Liver (tissue), 9 donors: ENCODE measurements around the gene NOC4L. TPM values are rescaled to one million over a fixed set of nuclear protein-coding genes. Genes with fewer than 3 reads are reported as not detected.

Source experiments
- DNase-seq: peaks from one replicate; pipeline ENCODE4 v3.0.0-alpha.2; 2017; ENCODE audit warnings: low spot score
- H3K27ac ChIP-seq, 2 donors: one replicate each; pipeline ENCODE4 v1.7.0; 2013; ENCODE audit warnings: inconsistent platforms in 2 of 2, low read length in 2 of 2, control low read depth in 1 of 2, low read depth in 1 of 2, mild to moderate bottlenecking in 1 of 2
- H3K27me3 ChIP-seq, 4 donors: one replicate each; pipeline versions ENCODE4 v1.6.1 to v1.7.0; 2013; ENCODE audit warnings: low read length in 3 of 4, inconsistent platforms in 1 of 4, mild to moderate bottlenecking in 1 of 4, moderate library complexity in 1 of 4; ENCODE audit not compliant: control insufficient read depth in 4 of 4, insufficient read depth in 4 of 4
- H3K36me3 ChIP-seq, 4 donors: one replicate each; pipeline versions ENCODE4 v1.6.1 to v1.7.0; 2013; ENCODE audit warnings: low read length in 3 of 4, mild to moderate bottlenecking in 3 of 4, low read depth in 1 of 4, moderate library complexity in 1 of 4; ENCODE audit not compliant: control insufficient read depth in 4 of 4, insufficient read depth in 3 of 4
- H3K4me1 ChIP-seq, 4 donors: one replicate each; pipeline versions ENCODE4 v1.6.1 to v1.7.0; 2013; ENCODE audit warnings: low read length in 3 of 4, mild to moderate bottlenecking in 3 of 4, moderate library complexity in 1 of 4; ENCODE audit not compliant: control insufficient read depth in 4 of 4, insufficient read depth in 4 of 4
- H3K4me3 ChIP-seq, 3 donors: one replicate each; pipeline versions ENCODE4 v1.6.1 to v1.7.0; 2013; ENCODE audit warnings: low read length in 3 of 3, control low read depth in 1 of 3, low read depth in 1 of 3, mild to moderate bottlenecking in 1 of 3
- H3K9ac ChIP-seq, 2 donors: one replicate each; pipeline ENCODE4 v1.7.0; 2013; ENCODE audit warnings: low read length in 2 of 2, mild to moderate bottlenecking in 2 of 2, moderate library complexity in 2 of 2, control low read depth in 1 of 2, low read depth in 1 of 2
- H3K9me3 ChIP-seq, 4 donors: one replicate each; pipeline versions ENCODE4 v1.6.1 to v1.7.0; 2013; ENCODE audit warnings: low read length in 3 of 4; ENCODE audit not compliant: control insufficient read depth in 4 of 4
- EGR1 ChIP-seq, 2 donors: IDR thresholded peaks; 2 replicates each; pipeline ENCODE4 v1.6.1; 2016 to 2018; ENCODE audit warnings: antibody characterized with exemption in 2 of 2, low read depth in 2 of 2
- FOXA1 ChIP-seq: IDR thresholded peaks from 2 replicates; pipeline ENCODE4 v1.6.1; 2016; ENCODE audit warnings: antibody characterized with exemption
- FOXA2 ChIP-seq: IDR thresholded peaks from 2 replicates; pipeline ENCODE4 v1.6.1; 2016; ENCODE audit warnings: antibody characterized with exemption
- GABPA ChIP-seq, 2 donors: IDR thresholded peaks in 1 of 2; conservative IDR thresholded peaks in 1 of 2; 2 replicates each; pipeline ENCODE4 v1.6.1; 2016; ENCODE audit warnings: antibody characterized with exemption in 2 of 2, mild to moderate bottlenecking in 1 of 2, moderate library complexity in 1 of 2
- HNF4A ChIP-seq, 2 donors: conservative IDR thresholded peaks; 2 replicates each; pipeline ENCODE4 v1.6.1; 2016; ENCODE audit warnings: antibody characterized with exemption in 2 of 2, mild to moderate bottlenecking in 2 of 2
- HNF4G ChIP-seq: IDR thresholded peaks from 2 replicates; pipeline ENCODE4 v1.6.1; 2016; ENCODE audit warnings: antibody characterized with exemption
- JUND ChIP-seq, 2 donors: IDR thresholded peaks; 2 replicates each; pipeline ENCODE4 v1.6.1; 2016; ENCODE audit warnings: antibody characterized with exemption in 2 of 2
- RAD21 ChIP-seq, 2 donors: IDR thresholded peaks; 2 replicates each; pipeline ENCODE4 v1.6.1; 2016; ENCODE audit warnings: antibody characterized with exemption in 2 of 2, mild to moderate bottlenecking in 2 of 2
- RXRA ChIP-seq, 2 donors: IDR thresholded peaks; 2 replicates each; pipeline ENCODE4 v1.6.1; 2017 to 2018; ENCODE audit warnings: antibody characterized with exemption in 2 of 2, mild to moderate bottlenecking in 1 of 2
- SP1 ChIP-seq: IDR thresholded peaks from 2 replicates; pipeline ENCODE4 v1.6.1; 2018; ENCODE audit warnings: antibody characterized with exemption, mild to moderate bottlenecking
- TAF1 ChIP-seq: conservative IDR thresholded peaks from 2 replicates; pipeline ENCODE4 v1.6.1; 2016; ENCODE audit warnings: antibody characterized with exemption, mild to moderate bottlenecking
- YY1 ChIP-seq: IDR thresholded peaks from 2 replicates; pipeline ENCODE4 v1.6.1; 2016; ENCODE audit warnings: antibody characterized with exemption, mild to moderate bottlenecking
- WGBS: extraction: QIAGEN DNeasy Blood & Tissue Kit; methylation state at CpG from one replicate; pipeline ENCODE4 v1.1.7; 2013; 5-methylcytosine and 5-hydroxymethylcytosine counted together
- polyA plus RNA-seq, 2 donors: library from polyadenylated mRNA; stranded (reverse) in 1 of 2; unstranded in 1 of 2; fragments of 200-250 nt in 1 of 2; fragments of >200 nt in 1 of 2; fragmentation: Nextera tagmentation in 1 of 2; extraction: Ambion mirVana in 1 of 2; gene quantifications; one replicate each; pipeline versions ENCODE4 v1.2.1 to v1.2.3, GENCODE V29; 2013 to 2015
- total RNA-seq, 2 donors: library from RNA; depleted of rRNA; stranded (reverse); fragments of >200 nt; gene quantifications; one replicate each; pipeline ENCODE4 v1.2.3, GENCODE V29; 2014
- TF ChIP-seq, protein P1 (sequence below): IDR thresholded peaks from 2 replicates; pipeline ENCODE4 v1.6.1; 2016; ENCODE audit warnings: antibody characterized with exemption
- TF ChIP-seq, protein P2 (sequence below): fragments of 150-350 bp; IDR thresholded peaks from 2 replicates; pipeline ENCODE4 v1.5.1; 2017; ENCODE audit warnings: improper control_type of control experiment, low read depth, low read length; ENCODE audit not compliant: missing input control
- TF ChIP-seq, protein P3 (sequence below): IDR thresholded peaks from 2 replicates; pipeline ENCODE4 v1.6.1; 2016; ENCODE audit warnings: antibody characterized with exemption
- TF ChIP-seq, protein P4 (sequence below): IDR thresholded peaks from 2 replicates; pipeline ENCODE4 v1.6.1; 2016; ENCODE audit warnings: antibody characterized with exemption
- TF ChIP-seq, protein P5 (sequence below): IDR thresholded peaks from 2 replicates; pipeline ENCODE4 v1.6.1; 2016; ENCODE audit warnings: antibody characterized with exemption, mild to moderate bottlenecking
- donor health status: healthy.
- donor health status: healthy.
- donor health status: healthy.
- donor health status: healthy.
- donor health status: healthy.

NOC4L gene
- total and polyA plus RNA-seq, 4 donors: 6.4 to 11.6 (median 8.4) TPM

DNA sequence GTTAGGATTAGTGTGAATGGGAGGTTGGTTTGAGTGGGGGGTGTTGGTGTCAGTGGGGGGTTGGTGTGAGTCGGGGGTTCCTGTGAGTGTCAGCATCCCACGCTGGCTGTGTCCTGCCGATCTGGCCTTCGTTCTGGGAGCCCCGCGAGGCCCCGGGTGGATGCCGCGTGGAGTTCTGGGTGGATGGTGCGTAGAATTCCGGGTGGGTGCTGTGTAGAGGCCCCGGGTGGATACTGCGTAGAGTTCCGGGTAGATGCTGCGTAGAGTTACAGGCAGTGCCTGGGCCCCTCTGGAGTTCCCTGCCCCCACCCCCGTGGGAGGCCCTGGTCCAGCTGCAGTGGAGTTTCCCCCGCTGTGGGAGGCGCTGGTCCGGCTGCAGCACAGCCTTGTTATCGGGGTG lies 8.7 kb downstream of the NOC4L start:
- Histone ChIP-seq H3K27ac (no peak overlapping the region), H3K36me3 (peaks cover 0 to 10% (median 4%) of the 10 kb centered on the region in 4 donors), H3K4me3 (no peak overlapping the region), H3K27me3 (no peaks in the 10 kb centered on the region), H3K9ac (no peak overlapping the region), H3K4me1 (peaks cover 0 to 7% (median 2%) of the 10 kb centered on the region in 4 donors), H3K9me3 (no peaks in the 10 kb centered on the region)
- WGBS: 94% methylated on average over 20 of the region's 20 CpGs
- DNase-seq: no peak
- TF ChIP-seq FOXA2 (no peak), YY1 (no peak), EGR1 (IDR thresholded peaks at IDR 0.05; ENCODE audit: low read depth in 2 of 2) (no peak), TAF1 (no peak)
- TF ChIP-seq, protein P1, sequence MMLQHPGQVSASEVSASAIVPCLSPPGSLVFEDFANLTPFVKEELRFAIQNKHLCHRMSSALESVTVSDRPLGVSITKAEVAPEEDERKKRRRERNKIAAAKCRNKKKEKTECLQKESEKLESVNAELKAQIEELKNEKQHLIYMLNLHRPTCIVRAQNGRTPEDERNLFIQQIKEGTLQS: no peak

DNA sequence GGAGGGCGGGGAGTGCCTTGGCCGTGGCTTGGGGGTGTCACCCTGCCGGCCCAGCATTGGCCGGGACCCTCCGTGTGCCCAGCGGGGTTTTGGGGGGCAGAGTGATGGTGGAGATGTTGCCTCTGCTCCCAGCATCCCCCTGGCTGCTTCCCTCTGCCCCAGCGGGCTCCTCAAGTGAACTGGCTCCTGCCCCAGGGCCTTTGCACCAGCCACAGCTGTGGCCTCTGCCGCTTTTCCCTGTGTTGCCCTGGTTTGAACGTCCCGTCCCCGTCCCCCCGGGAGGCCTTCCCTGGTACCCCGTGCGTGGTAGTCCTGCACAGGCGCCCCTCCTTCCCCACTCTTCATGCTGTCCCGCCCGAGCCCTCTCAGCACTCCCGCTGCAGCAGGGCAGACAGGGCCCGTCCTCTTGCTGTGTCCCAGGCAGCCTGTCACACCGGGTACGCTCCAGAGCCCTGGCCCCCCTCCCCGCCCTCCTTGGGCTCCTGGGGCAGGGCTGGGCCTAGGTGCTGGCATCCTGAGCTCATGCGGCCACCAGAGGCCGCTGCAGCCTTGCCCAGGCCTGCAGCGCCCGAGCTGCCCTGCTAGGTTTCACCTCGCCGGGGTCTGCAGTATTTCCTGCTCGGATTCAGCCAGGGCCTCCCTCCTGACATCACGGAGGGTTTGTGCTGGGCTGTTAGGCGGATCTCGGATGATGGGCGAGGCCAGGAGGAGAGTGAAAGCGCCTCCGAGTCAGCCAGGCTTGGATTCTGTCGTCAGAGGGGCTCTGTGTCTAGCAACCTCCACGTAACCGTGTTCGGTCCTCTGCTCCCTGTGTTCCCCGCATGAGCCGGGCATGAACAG lies 9.5 kb downstream of the NOC4L start:
- WGBS: 45% methylated on average over 41 of the region's 41 CpGs
- peaks cover 0 to 7% (median 2%) of the 10 kb centered on the region in 4 donors for H3K4me1 ChIP-seq
- H3K4me3 ChIP-seq: no peak overlapping the region
- TF ChIP-seq FOXA2 (no peak), RAD21 (IDR thresholded peaks at IDR 0.05) (peak in 1 of 2 donors; percentile 94)
- TF ChIP-seq, protein P2, sequence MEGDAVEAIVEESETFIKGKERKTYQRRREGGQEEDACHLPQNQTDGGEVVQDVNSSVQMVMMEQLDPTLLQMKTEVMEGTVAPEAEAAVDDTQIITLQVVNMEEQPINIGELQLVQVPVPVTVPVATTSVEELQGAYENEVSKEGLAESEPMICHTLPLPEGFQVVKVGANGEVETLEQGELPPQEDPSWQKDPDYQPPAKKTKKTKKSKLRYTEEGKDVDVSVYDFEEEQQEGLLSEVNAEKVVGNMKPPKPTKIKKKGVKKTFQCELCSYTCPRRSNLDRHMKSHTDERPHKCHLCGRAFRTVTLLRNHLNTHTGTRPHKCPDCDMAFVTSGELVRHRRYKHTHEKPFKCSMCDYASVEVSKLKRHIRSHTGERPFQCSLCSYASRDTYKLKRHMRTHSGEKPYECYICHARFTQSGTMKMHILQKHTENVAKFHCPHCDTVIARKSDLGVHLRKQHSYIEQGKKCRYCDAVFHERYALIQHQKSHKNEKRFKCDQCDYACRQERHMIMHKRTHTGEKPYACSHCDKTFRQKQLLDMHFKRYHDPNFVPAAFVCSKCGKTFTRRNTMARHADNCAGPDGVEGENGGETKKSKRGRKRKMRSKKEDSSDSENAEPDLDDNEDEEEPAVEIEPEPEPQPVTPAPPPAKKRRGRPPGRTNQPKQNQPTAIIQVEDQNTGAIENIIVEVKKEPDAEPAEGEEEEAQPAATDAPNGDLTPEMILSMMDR: peak; percentile 81
- H3K27me3 ChIP-seq: no peaks in the 10 kb centered on the region
- peak; percentile 56 for DNase-seq
- H3K36me3 ChIP-seq: peaks cover 0 to 10% (median 4%) of the 10 kb centered on the region in 4 donors
- no peak overlapping the region for H3K9ac ChIP-seq
- no peak overlapping the region for H3K27ac ChIP-seq
- no peaks in the 10 kb centered on the region for H3K9me3 ChIP-seq

DNA sequence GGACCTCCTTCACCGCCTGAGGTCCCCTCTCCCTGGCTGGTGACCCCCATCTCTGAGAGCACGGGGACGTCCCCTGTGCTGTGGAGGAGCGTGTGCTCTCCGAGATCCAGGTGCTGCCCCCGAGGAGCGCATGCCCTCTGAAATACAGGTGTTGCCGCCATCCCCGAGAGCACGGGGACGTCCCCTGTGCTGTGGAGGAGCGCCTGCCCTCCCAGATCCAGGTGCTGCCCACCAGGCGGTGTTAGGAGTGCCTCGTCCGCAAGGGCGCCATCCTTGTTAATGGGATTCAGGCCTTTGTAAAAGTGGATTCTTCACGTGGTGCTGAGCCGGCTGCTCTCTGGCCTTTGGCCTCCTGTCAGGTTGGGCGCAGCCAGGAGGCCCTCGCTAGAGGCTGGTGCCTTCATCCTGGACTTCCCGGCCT lies 10.1 kb downstream of the NOC4L start:
- peaks cover 0 to 10% (median 4%) of the 10 kb centered on the region in 4 donors for H3K36me3 ChIP-seq
- no peaks in the 10 kb centered on the region for H3K27me3 ChIP-seq
- peaks cover 0 to 7% (median 2%) of the 10 kb centered on the region in 4 donors for H3K4me1 ChIP-seq
- WGBS: 70% methylated on average over 21 of the region's 21 CpGs
- no peak overlapping the region for H3K27ac ChIP-seq
- H3K9ac ChIP-seq: no peak overlapping the region
- H3K9me3 ChIP-seq: no peaks in the 10 kb centered on the region
- no peak overlapping the region for H3K4me3 ChIP-seq
- DNase-seq: no peak
- TF ChIP-seq, protein P1: no peak
- TF ChIP-seq SP1 (no peak), HNF4G (no peak), RXRA (IDR thresholded peaks at IDR 0.05) (no peak), FOXA1 (no peak), HNF4A (conservative IDR thresholded peaks at IDR 0.05) (no peak), TAF1 (no peak), RAD21 (IDR thresholded peaks at IDR 0.05) (no peak), YY1 (no peak), EGR1 (IDR thresholded peaks at IDR 0.05; ENCODE audit: low read depth in 2 of 2) (no peak), GABPA (IDR thresholded peaks at IDR 0.05 in 1 of 2, conservative IDR thresholded peaks at IDR 0.05 in 1 of 2) (no peak), JUND (IDR thresholded peaks at IDR 0.05) (no peak)
- TF ChIP-seq, protein P3, sequence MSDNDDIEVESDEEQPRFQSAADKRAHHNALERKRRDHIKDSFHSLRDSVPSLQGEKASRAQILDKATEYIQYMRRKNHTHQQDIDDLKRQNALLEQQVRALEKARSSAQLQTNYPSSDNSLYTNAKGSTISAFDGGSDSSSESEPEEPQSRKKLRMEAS: no peak
- TF ChIP-seq, protein P4, sequence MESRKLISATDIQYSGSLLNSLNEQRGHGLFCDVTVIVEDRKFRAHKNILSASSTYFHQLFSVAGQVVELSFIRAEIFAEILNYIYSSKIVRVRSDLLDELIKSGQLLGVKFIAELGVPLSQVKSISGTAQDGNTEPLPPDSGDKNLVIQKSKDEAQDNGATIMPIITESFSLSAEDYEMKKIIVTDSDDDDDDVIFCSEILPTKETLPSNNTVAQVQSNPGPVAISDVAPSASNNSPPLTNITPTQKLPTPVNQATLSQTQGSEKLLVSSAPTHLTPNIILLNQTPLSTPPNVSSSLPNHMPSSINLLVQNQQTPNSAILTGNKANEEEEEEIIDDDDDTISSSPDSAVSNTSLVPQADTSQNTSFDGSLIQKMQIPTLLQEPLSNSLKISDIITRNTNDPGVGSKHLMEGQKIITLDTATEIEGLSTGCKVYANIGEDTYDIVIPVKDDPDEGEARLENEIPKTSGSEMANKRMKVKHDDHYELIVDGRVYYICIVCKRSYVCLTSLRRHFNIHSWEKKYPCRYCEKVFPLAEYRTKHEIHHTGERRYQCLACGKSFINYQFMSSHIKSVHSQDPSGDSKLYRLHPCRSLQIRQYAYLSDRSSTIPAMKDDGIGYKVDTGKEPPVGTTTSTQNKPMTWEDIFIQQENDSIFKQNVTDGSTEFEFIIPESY: no peak
- TF ChIP-seq, protein P5, sequence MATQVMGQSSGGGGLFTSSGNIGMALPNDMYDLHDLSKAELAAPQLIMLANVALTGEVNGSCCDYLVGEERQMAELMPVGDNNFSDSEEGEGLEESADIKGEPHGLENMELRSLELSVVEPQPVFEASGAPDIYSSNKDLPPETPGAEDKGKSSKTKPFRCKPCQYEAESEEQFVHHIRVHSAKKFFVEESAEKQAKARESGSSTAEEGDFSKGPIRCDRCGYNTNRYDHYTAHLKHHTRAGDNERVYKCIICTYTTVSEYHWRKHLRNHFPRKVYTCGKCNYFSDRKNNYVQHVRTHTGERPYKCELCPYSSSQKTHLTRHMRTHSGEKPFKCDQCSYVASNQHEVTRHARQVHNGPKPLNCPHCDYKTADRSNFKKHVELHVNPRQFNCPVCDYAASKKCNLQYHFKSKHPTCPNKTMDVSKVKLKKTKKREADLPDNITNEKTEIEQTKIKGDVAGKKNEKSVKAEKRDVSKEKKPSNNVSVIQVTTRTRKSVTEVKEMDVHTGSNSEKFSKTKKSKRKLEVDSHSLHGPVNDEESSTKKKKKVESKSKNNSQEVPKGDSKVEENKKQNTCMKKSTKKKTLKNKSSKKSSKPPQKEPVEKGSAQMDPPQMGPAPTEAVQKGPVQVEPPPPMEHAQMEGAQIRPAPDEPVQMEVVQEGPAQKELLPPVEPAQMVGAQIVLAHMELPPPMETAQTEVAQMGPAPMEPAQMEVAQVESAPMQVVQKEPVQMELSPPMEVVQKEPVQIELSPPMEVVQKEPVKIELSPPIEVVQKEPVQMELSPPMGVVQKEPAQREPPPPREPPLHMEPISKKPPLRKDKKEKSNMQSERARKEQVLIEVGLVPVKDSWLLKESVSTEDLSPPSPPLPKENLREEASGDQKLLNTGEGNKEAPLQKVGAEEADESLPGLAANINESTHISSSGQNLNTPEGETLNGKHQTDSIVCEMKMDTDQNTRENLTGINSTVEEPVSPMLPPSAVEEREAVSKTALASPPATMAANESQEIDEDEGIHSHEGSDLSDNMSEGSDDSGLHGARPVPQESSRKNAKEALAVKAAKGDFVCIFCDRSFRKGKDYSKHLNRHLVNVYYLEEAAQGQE: no peak
